ENCODE results near the gene POLG2. TPM values are rescaled to one million over a fixed set of nuclear protein-coding genes. Genes with fewer than 3 reads are reported as not detected.

POLG2 gene
- total and polyA plus RNA-seq, 2 of the 8 experiments (the other 6 are each of a cell fraction or from before 2014, with no cell fraction given), result 9.7 to 34.3 TPM

GRCh38 chr17:64480951-64481350 is 15.9 kb downstream of the POLG2 start:
- POLR2A ChIA-PET (ENCODE audit: partially characterized antibody), result interaction anchor here (0.6 to 3.5 kb wide), 6 partner anchors 9 to 468 kb away, joined by 3 to 7 read pairs (median 4); no protein-coding TSS in a partner anchor
- no peak overlapping the region for H2AFZ ChIP-seq (ENCODE audit: low read length)
- H2BK120ac ChIP-seq (replicated peaks; ENCODE audit: low read depth, low read length), result no peak overlapping the region
- no peaks in the 10 kb centered on the region for H3K9me3 ChIP-seq (ENCODE audit: insufficient read depth in 2 of 2, low read depth in 1 of 2, low read length in 1 of 2)
- CTCF ChIA-PET (ENCODE audit: partially characterized antibody), result interaction anchor here (1.0 to 2.5 kb wide), 3 partner anchors 10 to 62 kb away, joined by 3 to 13 read pairs (median 4); no protein-coding TSS in a partner anchor
- no peak overlapping the region for H3K18ac ChIP-seq (ENCODE audit: extremely low read depth, low read length)
- TF ChIP-seq TEAD4 (IDR thresholded peaks at IDR 0.05; ENCODE audit: low read depth, low read length) (no peak), CTBP2 (IDR thresholded peaks at IDR 0.05; ENCODE audit: borderline replicate concordance, insufficient read depth, insufficient read length, low read length) (no peak), MAFK (IDR thresholded peaks at IDR 0.05; ENCODE audit: low read depth, low read length) (no peak), KDM5A (IDR thresholded peaks at IDR 0.05; ENCODE audit: low read length) (no peak), HDAC6 (IDR thresholded peaks at IDR 0.05; ENCODE audit: low read depth, low read length) (no peak), BRCA1 (IDR thresholded peaks at IDR 0.05; ENCODE audit: low read depth, low read length) (no peak), EZH2 (IDR thresholded peaks at IDR 0.05; ENCODE audit: low read depth, low read length, severe bottlenecking) (no peak), BCL11A (IDR thresholded peaks at IDR 0.05; ENCODE audit: low read depth in 2 of 2, low read length in 2 of 2) (no peak), RXRA (IDR thresholded peaks at IDR 0.05; ENCODE audit: insufficient read depth, low read depth, low read length) (no peak), CREB1 (IDR thresholded peaks at IDR 0.05) (no peak), SP4 (IDR thresholded peaks at IDR 0.05; ENCODE audit: low read length) (no peak), CHD2 (IDR thresholded peaks at IDR 0.05; ENCODE audit: low read length) (no peak), ZNF274 (IDR thresholded peaks at IDR 0.05; ENCODE audit: borderline replicate concordance, extremely low read depth, low read length) (no peak), KDM1A (IDR thresholded peaks at IDR 0.05; ENCODE audit: borderline replicate concordance, low read length) (no peak)
- TF ChIP-seq, protein P1, sequence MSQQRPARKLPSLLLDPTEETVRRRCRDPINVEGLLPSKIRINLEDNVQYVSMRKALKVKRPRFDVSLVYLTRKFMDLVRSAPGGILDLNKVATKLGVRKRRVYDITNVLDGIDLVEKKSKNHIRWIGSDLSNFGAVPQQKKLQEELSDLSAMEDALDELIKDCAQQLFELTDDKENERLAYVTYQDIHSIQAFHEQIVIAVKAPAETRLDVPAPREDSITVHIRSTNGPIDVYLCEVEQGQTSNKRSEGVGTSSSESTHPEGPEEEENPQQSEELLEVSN (IDR thresholded peaks at IDR 0.05), result no peak
- FAIRE-seq (no peak), DNase-seq (ENCODE audit: low read depth in 1 of 2, low spot score in 2 of 2) (no peak)
- no peak overlapping the region for H2BK20ac ChIP-seq (ENCODE audit: low read length)
- no peak overlapping the region for H2AK5ac ChIP-seq (ENCODE audit: low read depth, low read length)
- no peak overlapping the region for H3K14ac ChIP-seq (ENCODE audit: insufficient read length)
- no peak overlapping the region for H3K27ac ChIP-seq (ENCODE audit: low read depth, low read length)
- no peak overlapping the region for H2BK12ac ChIP-seq (ENCODE audit: low read depth, low read length)
- H4K5ac ChIP-seq (ENCODE audit: insufficient read length, low read depth, low read length), result no peak overlapping the region
- no peaks in the 10 kb centered on the region for H3K23me2 ChIP-seq (ENCODE audit: low read depth, low read length)
- no peaks in the 10 kb centered on the region; the same call in 1 of the 2 replicates for H3K79me1 ChIP-seq (ENCODE audit: low read depth, low read length)
- no peaks in the 10 kb centered on the region for H4K20me1 ChIP-seq (replicated peaks in 1 of 2; ENCODE audit: control insufficient read depth in 1 of 2, insufficient read depth in 2 of 2, low read length in 2 of 2)
- no peaks in the 10 kb centered on the region for H3K79me2 ChIP-seq (ENCODE audit: control insufficient read depth in 1 of 2, insufficient read depth in 2 of 2, low read length in 2 of 2)
- H3K36me3 ChIP-seq (ENCODE audit: control insufficient read depth in 2 of 4, insufficient read depth in 4 of 4, low read length in 3 of 4), result peaks cover 13 to 64% (median 43%) of the 10 kb centered on the region in 4 experiments
- H4K8ac ChIP-seq (ENCODE audit: extremely low read depth, insufficient read depth, low read length), result no peak overlapping the region
- no peak overlapping the region for H3K4me3 ChIP-seq (ENCODE audit: extremely low read depth in 1 of 4, insufficient read depth in 2 of 4, low read depth in 3 of 4, low read length in 4 of 4)
- no peak overlapping the region for H3K9ac ChIP-seq (replicated peaks in 1 of 4; ENCODE audit: extremely low read depth in 1 of 4, low read depth in 3 of 4, low read length in 3 of 4)
- no peaks in the 10 kb centered on the region for H3K27me3 ChIP-seq (replicated peaks in 1 of 4; ENCODE audit: control insufficient read depth in 3 of 4, extremely low read depth in 1 of 4, insufficient read depth in 3 of 4, low read length in 3 of 4)
- H4K91ac ChIP-seq (replicated peaks; ENCODE audit: insufficient read length, low read length), result no peak overlapping the region
- WGBS, 2 experiments (ENCODE audit: extremely low coverage in 1 of 2, insufficient coverage in 1 of 2, insufficient read length in 1 of 2, insufficient replicate concordance in 2 of 2, low coverage in 1 of 2, low lambda C conversion rate in 2 of 2, missing lambda C conversion rate in 1 of 2), result 100% methylated on average over 1 of the region's 1 CpG; no CpG with 5 or more reads in 1 of the 2 experiments
- H3K4me1 ChIP-seq (replicated peaks in 1 of 4; ENCODE audit: control insufficient read depth in 3 of 4, insufficient read depth in 4 of 4, low read length in 3 of 4), result no peaks in the 10 kb centered on the region
- no peak overlapping the region for H3K56ac ChIP-seq (replicated peaks; ENCODE audit: insufficient read length, low read depth, low read length)
- no peak overlapping the region for H3K4ac ChIP-seq (replicated peaks; ENCODE audit: insufficient read length, low read depth, low read length)
- H3K23ac ChIP-seq (ENCODE audit: insufficient read length), result no peak overlapping the region
- no peak overlapping the region for H3K4me2 ChIP-seq (ENCODE audit: insufficient read depth in 1 of 2, low read depth in 2 of 2, low read length in 2 of 2)
- H2BK5ac ChIP-seq (ENCODE audit: low read depth, low read length), result no peak overlapping the region
- H2BK15ac ChIP-seq (ENCODE audit: low read length), result no peak overlapping the region
